ENCODE measurements around the gene SETSIP. TPM values are rescaled to one million over a fixed set of nuclear protein-coding genes. Genes with fewer than 3 reads are reported as not detected.

SETSIP gene
- not detected for total RNA-seq

DNA sequence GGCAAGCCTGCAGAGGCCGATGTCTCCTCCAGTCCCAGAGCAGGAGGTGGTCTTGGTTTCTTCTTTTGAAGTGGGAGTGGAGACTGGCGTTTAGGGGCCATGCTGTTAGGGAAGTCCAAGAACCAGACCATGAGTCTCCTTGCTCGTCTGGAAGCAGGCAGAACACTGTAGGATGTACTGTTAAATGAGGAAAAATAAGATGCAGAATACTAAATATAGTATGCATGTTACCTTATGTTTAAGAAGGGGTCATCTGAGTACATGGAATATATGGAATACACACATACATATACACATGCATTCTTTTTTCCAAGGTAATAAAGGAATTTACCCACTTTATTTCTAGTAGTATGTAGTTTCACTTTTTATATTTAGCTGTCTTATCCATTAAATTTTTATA lies at the start of gene SETSIP:
Gene SETSIP (minus strand): TSS at position 101 of the 400 bp plus-strand sequence. CDS start 0 bp downstream, at position 101.
- H3K4me3 ChIP-seq = no peak within 1 kb of the TSS
- H3K36me3 ChIP-seq = no peaks in the 10 kb centered on the region
- no peaks in the 10 kb centered on the region for H3K9me3 ChIP-seq
- TF ChIP-seq CTCF (IDR thresholded peaks at IDR 0.05) = no peak
- H3K27ac ChIP-seq = no peak within 1 kb of the TSS
- intact Hi-C loops (cut with DNase I) = no loop called here
- DNase-seq = no peak
- no peak within 1 kb of the TSS for H3K9ac ChIP-seq (ENCODE audit: low read depth in 2 of 2, low read length in 2 of 2)
- no peaks in the 10 kb centered on the region for H3K4me1 ChIP-seq
- H3K27me3 ChIP-seq = no peaks in the 10 kb centered on the region

DNA sequence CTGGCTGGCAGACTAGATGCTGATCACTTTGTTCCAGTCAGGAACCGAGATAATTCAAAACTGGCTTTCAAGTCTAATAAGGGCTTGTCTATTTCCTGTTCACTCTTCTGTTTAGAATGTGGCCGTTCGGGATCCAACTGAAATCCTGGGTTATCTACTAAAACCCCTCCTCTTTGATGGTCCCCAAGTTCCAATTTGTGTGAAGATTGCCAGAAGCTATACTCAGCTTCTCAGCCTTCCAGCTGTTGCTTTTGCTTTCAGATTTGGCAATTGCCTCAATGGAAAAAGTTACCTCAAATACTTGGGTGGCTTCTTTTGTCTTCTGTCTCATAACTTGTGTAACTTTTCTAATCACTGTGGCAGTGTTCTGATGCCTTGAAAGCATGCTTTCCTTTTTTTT lies 48.7 kb upstream of the SETSIP start:
- intact Hi-C loops (cut with DNase I) = no loop called here
- Histone ChIP-seq H3K36me3 (no peaks in the 10 kb centered on the region), H3K9me3 (no peaks in the 10 kb centered on the region), H3K27ac (no peak overlapping the region), H3K4me1 (no peaks in the 10 kb centered on the region), H3K27me3 (no peaks in the 10 kb centered on the region), H3K9ac (ENCODE audit: low read depth in 2 of 2, low read length in 2 of 2) (no peak overlapping the region), H3K4me3 (no peak overlapping the region)
- no peak for DNase-seq
- no peak for TF ChIP-seq CTCF (IDR thresholded peaks at IDR 0.05)

- TF ChIP-seq CTCF (IDR thresholded peaks at IDR 0.05) = no peak
- Histone ChIP-seq H3K9me3 (no peaks in the 10 kb centered on the region), H3K4me3 (no peak overlapping the region), H3K27ac (no peak overlapping the region), H3K9ac (ENCODE audit: low read depth in 2 of 2, low read length in 2 of 2) (no peak overlapping the region), H3K36me3 (no peaks in the 10 kb centered on the region), H3K27me3 (no peaks in the 10 kb centered on the region), H3K4me1 (no peaks in the 10 kb centered on the region)
- DNase-seq = no peak
- intact Hi-C loops (cut with DNase I) = no loop called here
Observed at GRCh38 chr1:92118826-92119225, 43.6 kb upstream of the SETSIP start.

DNA sequence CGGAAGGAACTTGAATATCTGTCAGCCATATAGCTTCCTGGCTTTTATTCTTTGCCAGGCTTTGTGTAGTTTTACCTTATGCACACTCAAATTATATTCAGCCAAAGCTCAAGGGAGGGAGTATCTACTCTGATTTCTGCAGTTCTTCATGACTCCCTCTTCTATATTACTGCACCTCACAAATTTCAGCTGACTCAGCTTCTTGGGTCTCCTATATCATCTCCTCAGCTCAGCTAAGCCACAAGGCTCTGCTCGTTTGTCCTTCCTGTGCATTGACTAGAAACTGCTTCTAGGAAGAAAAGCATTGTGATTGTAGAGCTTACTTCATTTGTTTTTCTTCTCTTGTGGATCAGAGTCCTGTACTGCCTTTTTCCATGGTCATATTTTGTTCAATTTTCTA lies 42.3 kb upstream of the SETSIP start:
- Histone ChIP-seq H3K4me1 (no peaks in the 10 kb centered on the region), H3K9me3 (no peaks in the 10 kb centered on the region), H3K27ac (no peak overlapping the region), H3K9ac (ENCODE audit: low read depth in 2 of 2, low read length in 2 of 2) (no peak overlapping the region), H3K36me3 (no peaks in the 10 kb centered on the region), H3K4me3 (no peak overlapping the region), H3K27me3 (no peaks in the 10 kb centered on the region)
- intact Hi-C loops (cut with DNase I) = no loop called here
- DNase-seq = no peak
- no peak for TF ChIP-seq CTCF (IDR thresholded peaks at IDR 0.05)

GRCh38 chr1:92108631-92109030 lies 33.4 kb upstream of the SETSIP start:
- DNase-seq = no peak
- H3K4me1 ChIP-seq = no peaks in the 10 kb centered on the region
- H3K9ac ChIP-seq (ENCODE audit: low read depth in 2 of 2, low read length in 2 of 2) = no peak overlapping the region
- no peaks in the 10 kb centered on the region for H3K36me3 ChIP-seq
- no peaks in the 10 kb centered on the region for H3K9me3 ChIP-seq
- intact Hi-C loops (cut with DNase I) = no loop called here
- no peaks in the 10 kb centered on the region for H3K27me3 ChIP-seq
- TF ChIP-seq CTCF (IDR thresholded peaks at IDR 0.05) = no peak
- H3K27ac ChIP-seq = no peak overlapping the region
- no peak overlapping the region for H3K4me3 ChIP-seq
